HepG2 (cell line): Measurements from ENCODE around the gene RPRD1A. TPM values are rescaled to one million over a fixed set of nuclear protein-coding genes. Genes with fewer than 3 reads are reported as not detected.

Experiments used
- ATAC-seq: fragments of 200-7000 bp; cut with Tn5 transposase; 3 replicates; pipeline ENCODE4 v1.9.1; 2020; ENCODE audit warnings: mild to moderate bottlenecking, moderate library complexity
- BruUV-seq: library from RNA; stranded (reverse); fragments of 400-500 nt; replicated peaks from 2 replicates; lab custom pipeline; 2021; lab: Mats Ljungman, UMichigan
- CTCF ChIA-PET: fragments of 300-600 bp; formaldehyde crosslinking; extraction: SDS; loops from one replicate; lab custom pipeline; 2021; ENCODE audit warnings: low total read pairs, inconsistent platforms, low intra/inter-chr PET ratio; lab: Yijun Ruan, JAX
- POLR2A ChIA-PET: fragments of 350-600 bp; sonication (Branson Sonifier 250); formaldehyde crosslinking; loops from one replicate; lab custom pipeline; 2020; ENCODE audit warnings: antibody characterized with exemption, inconsistent platforms; lab: Yijun Ruan, JAX
- DNase-seq: peaks from one replicate; pipeline ENCODE4 v3.0.0-alpha.2; 2015; ENCODE audit warnings: low spot score
- FAIRE-seq: peaks from 3 replicates; lab custom pipeline; 2011; peaks lifted over from hg19 to GRCh38; lab: Jason Lieb, UNC
- H2AFZ ChIP-seq: one replicate; pipeline ENCODE4 v1.6.1; 2011; ENCODE audit warnings: low read length, inconsistent platforms
- H3K27ac ChIP-seq: fragments of 300-600 bp; 3 replicates; pipeline ENCODE4 v1.8.0; 2011; ENCODE audit warnings: mixed run types, mild to moderate bottlenecking, mixed read lengths, low read length, inconsistent platforms; ENCODE audit not compliant: insufficient read depth; ENCODE audit errors: extremely low read length
- H3K27me3 ChIP-seq, 2 experiments: fragments of 200-600 bp in 1 of 2; 2 replicates in 1 of 2; 3 replicates in 1 of 2; pipeline versions ENCODE4 v1.6.0 to v1.8.0; 2011; ENCODE audit warnings: low read length in 2 of 2, mild to moderate bottlenecking in 2 of 2, moderate library complexity in 2 of 2, inconsistent platforms in 1 of 2; ENCODE audit not compliant: insufficient read depth in 2 of 2, control insufficient read depth in 1 of 2
- H3K36me3 ChIP-seq, 2 experiments: fragments of 200-600 bp in 1 of 2; replicated peaks in 1 of 2; 2 replicates in 1 of 2; 3 replicates in 1 of 2; pipeline versions ENCODE4 v1.5.1 to v1.8.0; 2011; ENCODE audit warnings: low read length in 2 of 2, inconsistent platforms in 1 of 2; ENCODE audit not compliant: insufficient read depth in 2 of 2, control insufficient read depth in 1 of 2
- H3K4me1 ChIP-seq: 2 replicates; pipeline ENCODE4 v1.5.1; 2012; ENCODE audit warnings: low read length, inconsistent platforms; ENCODE audit not compliant: insufficient read depth
- H3K4me2 ChIP-seq: 2 replicates; pipeline ENCODE4 v1.6.0; 2011; ENCODE audit warnings: low read depth, low read length, inconsistent platforms
- H3K4me3 ChIP-seq, 3 experiments: fragments of 200-600 bp in 1 of 3; sonication (generic), shearing (Covaris generic) in 1 of 3; replicated peaks in 1 of 3; 2 replicates each; pipeline ENCODE4 v1.5.1; 2011 to 2016; ENCODE audit warnings: low read length in 3 of 3, inconsistent platforms in 2 of 3, low read depth in 2 of 3, mild to moderate bottlenecking in 2 of 3, control low read depth in 1 of 3, mixed read lengths in 1 of 3; ENCODE audit not compliant: insufficient read depth in 1 of 3
- H3K79me2 ChIP-seq: one replicate; pipeline ENCODE4 v1.6.1; 2011; ENCODE audit warnings: low read length, inconsistent platforms; ENCODE audit not compliant: insufficient read depth
- H3K9ac ChIP-seq: 2 replicates; pipeline ENCODE4 v1.6.0; 2011; ENCODE audit warnings: mild to moderate bottlenecking, low read depth, low read length, inconsistent platforms; ENCODE audit not compliant: insufficient read depth
- H3K9me3 ChIP-seq: 2 replicates; pipeline ENCODE4 v1.5.1; 2012; ENCODE audit warnings: mild to moderate bottlenecking, low read length
- H4K20me1 ChIP-seq: 2 replicates; pipeline ENCODE4 v1.6.0; 2011; ENCODE audit warnings: inconsistent platforms, mild to moderate bottlenecking, low read length, moderate library complexity; ENCODE audit not compliant: insufficient read depth
- FOXC1 ChIP-seq: sonication (generic); formaldehyde crosslinking; IDR thresholded peaks from 2 replicates; pipeline ENCODE4 v1.8.0; 2022; ENCODE audit warnings: mild to moderate bottlenecking, missing genetic modification reagents, borderline replicate concordance
- MAFK ChIP-seq, 2 experiments: IDR thresholded peaks in 1 of 2; conservative IDR thresholded peaks in 1 of 2; 2 replicates each; pipeline ENCODE4 v1.6.1; 2011; ENCODE audit warnings: improper control_type of control experiment in 2 of 2, low read length in 2 of 2
- ZNF720 ChIP-seq: sonication (generic); formaldehyde crosslinking; IDR thresholded peaks from 2 replicates; pipeline ENCODE4 v1.4.0; 2020; ENCODE audit warnings: missing genetic modification reagents
- WGBS: methylation state at CpG from one replicate; pipeline ENCODE4 v1.1.6; 2017; ENCODE audit warnings: low lambda C conversion rate; 5-methylcytosine and 5-hydroxymethylcytosine counted together
- in situ Hi-C: cut with HindIII; loops from 2 replicates; pipeline ENCODE4 v1.10.0; 2017; ENCODE audit warnings: low pct_unique_long_range_greater_than_20kb; ENCODE audit not compliant: extremely low pct_ligation_motif_present
- intact Hi-C: fragments of 100-400 bp; cut with micrococcal nuclease; formaldehyde crosslinking; loops from one replicate; pipeline ENCODE4 v1.10.0; 2022; ENCODE audit not compliant: unreplicated experiment
- polyA plus RNA-seq, 8 experiments: library from polyadenylated mRNA; depleted of rRNA in 3 of 8; stranded (reverse) in 7 of 8; unstranded in 1 of 8; fragments of >200 nt; fragmentation: Illumina TruSeq in 4 of 8; extraction: Trizol in 4 of 8; gene quantifications; 2 replicates each; pipeline versions ENCODE4 v1.2.1 to v1.2.3, GENCODE V29; 2011 to 2016; ENCODE audit warnings: low read depth in 4 of 8, missing spikeins in 1 of 8, mixed read lengths in 1 of 8; ENCODE audit not compliant: insufficient read depth in 1 of 8
- total RNA-seq, 5 experiments: library from RNA; depleted of rRNA; stranded (reverse); fragments of >200 nt; fragmentation: Illumina TruSeq; extraction: Trizol; gene quantifications; 2 replicates each; pipeline ENCODE4 v1.2.3, GENCODE V29; 2016; ENCODE audit warnings: low read depth in 1 of 5

The RPRD1A gene
- total and polyA plus RNA-seq, 2 of the 13 experiments (the other 11 are each of a cell fraction or from before 2014, with no cell fraction given), result 42.5 to 78.2 TPM

DNA sequence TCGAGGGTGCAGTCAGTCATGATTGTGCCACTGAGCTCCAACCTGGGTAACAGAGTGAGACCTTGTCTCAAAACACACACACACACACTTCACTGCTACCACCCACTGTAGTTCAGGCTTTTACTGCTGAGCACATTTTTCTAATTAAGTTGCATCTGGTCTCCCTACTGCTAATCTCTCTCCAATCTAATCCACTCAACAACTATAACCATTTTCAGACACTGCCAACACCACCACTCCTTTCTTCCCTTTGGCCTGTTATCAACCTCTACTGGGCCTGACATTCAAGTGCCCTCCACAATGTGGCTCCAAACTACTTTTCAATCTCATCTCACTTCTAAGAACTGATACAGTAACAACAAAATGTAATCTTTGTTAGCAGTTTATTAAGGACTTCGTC, 50.1 kb downstream of the RPRD1A start:
- H3K27me3 ChIP-seq, result no peaks in the 10 kb centered on the region
- BruUV-seq, result no TSS peak
- no peak overlapping the region for H2AFZ ChIP-seq
- H3K9me3 ChIP-seq, result no peaks in the 10 kb centered on the region
- no peaks in the 10 kb centered on the region for H4K20me1 ChIP-seq
- DNase-seq, result no peak
- H3K4me1 ChIP-seq, result no peaks in the 10 kb centered on the region
- H3K27ac ChIP-seq, result no peak overlapping the region
- WGBS, result 100% methylated on average over 1 of the region's 2 CpGs
- ChIA-PET POLR2A (no interaction called here), CTCF (interaction anchor here (1.2 to 1.6 kb wide), 3 partner anchors 79 to 267 kb away, joined by 3 to 9 read pairs (median 6); no protein-coding TSS in a partner anchor)
- H3K36me3 ChIP-seq, result no peaks in the 10 kb centered on the region
- H3K9ac ChIP-seq, result no peak overlapping the region
- H3K4me2 ChIP-seq, result no peak overlapping the region
- intact Hi-C loops (loop anchor here (1.0 to 2.0 kb wide), 4 partner anchors 76 to 740 kb away; no protein-coding TSS in a partner anchor), in situ Hi-C loops (no loop called here)
- FAIRE-seq, result no peak
- no peak for TF ChIP-seq ZNF720 (CRISPR knock-in tag)
- ATAC-seq, result peak; percentile 26
- no peak overlapping the region for H3K4me3 ChIP-seq
- no peaks in the 10 kb centered on the region for H3K79me2 ChIP-seq

GRCh38 chr18:36015629-36016028, 51.7 kb downstream of the RPRD1A start:
- H3K4me2 ChIP-seq, result no peak overlapping the region
- H4K20me1 ChIP-seq, result no peaks in the 10 kb centered on the region
- FAIRE-seq, result no peak
- BruUV-seq, result no TSS peak
- H2AFZ ChIP-seq, result no peak overlapping the region
- ChIA-PET POLR2A (no interaction called here), CTCF (no interaction called here)
- ATAC-seq, result no peak
- intact Hi-C loops, result loop anchor here (2.0 kb wide), 2 partner anchors 259 to 741 kb away; no protein-coding TSS in a partner anchor
- over 99% methylated on average over 3 of the region's 3 CpGs for WGBS
- no peak overlapping the region for H3K4me3 ChIP-seq
- no peaks in the 10 kb centered on the region for H3K79me2 ChIP-seq
- no peaks in the 10 kb centered on the region for H3K27me3 ChIP-seq
- no peak overlapping the region for H3K9ac ChIP-seq
- no peak overlapping the region for H3K27ac ChIP-seq
- no peak for DNase-seq
- H3K36me3 ChIP-seq, result no peaks in the 10 kb centered on the region
- TF ChIP-seq FOXC1 (CRISPR knock-in tag) (no peak), MAFK (conservative IDR thresholded peaks at IDR 0.05 in 1 of 2, IDR thresholded peaks at IDR 0.05 in 1 of 2; ENCODE audit: low read length in 2 of 2) (peak in 1 of 2 experiments; percentile 15; a peak in 1 of 4 replicates)
- TF ChIP-seq, all 625 proteins: peak for 1
- in situ Hi-C loops, result no loop called here
- Histone ChIP-seq H3K9me3 (no peaks in the 10 kb centered on the region), H3K4me1 (no peaks in the 10 kb centered on the region)
